Ishikawa (cell line): ENCODE results near the gene RPL27A.
A peak's percentile ranks its signal among the peaks of the same experiment; 100 is the strongest.

Experiments used
- CEBPB ChIP-seq: IDR thresholded peaks from 2 replicates; pipeline ENCODE4 v1.6.1; 2012
- CREB1 ChIP-seq: IDR thresholded peaks from 2 replicates; pipeline ENCODE4 v1.6.1; 2012; ENCODE audit warnings: low read depth
- EGR1 ChIP-seq: IDR thresholded peaks from 2 replicates; pipeline ENCODE4 v1.6.1; 2012
- EP300 ChIP-seq: IDR thresholded peaks from 2 replicates; pipeline ENCODE4 v1.6.1; 2012; ENCODE audit warnings: borderline replicate concordance
- FOXM1 ChIP-seq: IDR thresholded peaks from 2 replicates; pipeline ENCODE4 v1.6.1; 2012; ENCODE audit warnings: low read depth, borderline replicate concordance
- NFIC ChIP-seq: IDR thresholded peaks from 2 replicates; pipeline ENCODE4 v1.6.1; 2012
- RAD21 ChIP-seq: IDR thresholded peaks from 2 replicates; pipeline ENCODE4 v1.6.1; 2012; ENCODE audit warnings: low read depth
- TAF1 ChIP-seq: IDR thresholded peaks from 2 replicates; pipeline ENCODE4 v1.6.1; 2012; ENCODE audit warnings: low read depth, mild to moderate bottlenecking
- TCF12 ChIP-seq: IDR thresholded peaks from 2 replicates; pipeline ENCODE4 v1.6.1; 2012; ENCODE audit warnings: low read depth
- TEAD4 ChIP-seq: IDR thresholded peaks from 2 replicates; pipeline ENCODE4 v1.6.1; 2012
- YY1 ChIP-seq: IDR thresholded peaks from 2 replicates; pipeline ENCODE4 v1.6.1; 2012; ENCODE audit warnings: low read depth
- ZBTB7A ChIP-seq: IDR thresholded peaks from 2 replicates; pipeline ENCODE4 v1.6.1; 2012; ENCODE audit warnings: low read depth
- TF ChIP-seq, protein P1 (sequence below): IDR thresholded peaks from 2 replicates; pipeline ENCODE4 v1.6.1; 2012
- TF ChIP-seq, protein P2 (sequence below): IDR thresholded peaks from 2 replicates; pipeline ENCODE4 v1.6.1; 2012
- TF ChIP-seq, protein P3 (sequence below): IDR thresholded peaks from 2 replicates; pipeline ENCODE4 v1.6.1; 2012; ENCODE audit warnings: low read depth, mild to moderate bottlenecking

RPL27A gene

DNA sequence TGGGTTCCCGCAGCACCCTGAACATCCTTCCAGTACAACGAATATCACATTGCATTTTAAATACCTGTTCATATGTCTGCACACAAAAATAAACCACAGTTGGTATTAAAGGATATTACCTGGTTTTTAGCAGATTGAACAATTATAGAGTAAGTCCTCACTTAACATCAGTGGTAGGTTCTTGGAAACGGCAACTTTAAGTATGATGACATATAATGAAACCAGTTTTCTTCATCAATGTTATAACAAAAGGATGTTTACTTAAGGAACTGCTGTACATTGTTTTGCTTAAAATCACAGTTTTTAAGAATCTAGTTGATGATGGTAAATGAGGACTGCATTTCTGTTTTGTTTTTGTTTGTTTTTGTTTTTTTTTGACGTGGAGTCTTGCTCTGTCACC lies 28.1 kb upstream of the RPL27A start:
- no peak for TF ChIP-seq NFIC
- TF ChIP-seq TAF1 = no peak
- TF ChIP-seq, protein P1, sequence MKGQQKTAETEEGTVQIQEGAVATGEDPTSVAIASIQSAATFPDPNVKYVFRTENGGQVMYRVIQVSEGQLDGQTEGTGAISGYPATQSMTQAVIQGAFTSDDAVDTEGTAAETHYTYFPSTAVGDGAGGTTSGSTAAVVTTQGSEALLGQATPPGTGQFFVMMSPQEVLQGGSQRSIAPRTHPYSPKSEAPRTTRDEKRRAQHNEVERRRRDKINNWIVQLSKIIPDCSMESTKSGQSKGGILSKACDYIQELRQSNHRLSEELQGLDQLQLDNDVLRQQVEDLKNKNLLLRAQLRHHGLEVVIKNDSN = no peak
- TF ChIP-seq TEAD4 = no peak

- TF ChIP-seq, protein P2, sequence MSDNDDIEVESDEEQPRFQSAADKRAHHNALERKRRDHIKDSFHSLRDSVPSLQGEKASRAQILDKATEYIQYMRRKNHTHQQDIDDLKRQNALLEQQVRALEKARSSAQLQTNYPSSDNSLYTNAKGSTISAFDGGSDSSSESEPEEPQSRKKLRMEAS = no peak
- no peak for TF ChIP-seq TEAD4
- TF ChIP-seq CEBPB = no peak
- no peak for TF ChIP-seq CREB1
- no peak for TF ChIP-seq RAD21
- no peak for TF ChIP-seq FOXM1
- TF ChIP-seq EP300 = no peak
- TF ChIP-seq YY1 = no peak
- no peak for TF ChIP-seq EGR1
- TF ChIP-seq TCF12 = no peak
- TF ChIP-seq, protein P3, sequence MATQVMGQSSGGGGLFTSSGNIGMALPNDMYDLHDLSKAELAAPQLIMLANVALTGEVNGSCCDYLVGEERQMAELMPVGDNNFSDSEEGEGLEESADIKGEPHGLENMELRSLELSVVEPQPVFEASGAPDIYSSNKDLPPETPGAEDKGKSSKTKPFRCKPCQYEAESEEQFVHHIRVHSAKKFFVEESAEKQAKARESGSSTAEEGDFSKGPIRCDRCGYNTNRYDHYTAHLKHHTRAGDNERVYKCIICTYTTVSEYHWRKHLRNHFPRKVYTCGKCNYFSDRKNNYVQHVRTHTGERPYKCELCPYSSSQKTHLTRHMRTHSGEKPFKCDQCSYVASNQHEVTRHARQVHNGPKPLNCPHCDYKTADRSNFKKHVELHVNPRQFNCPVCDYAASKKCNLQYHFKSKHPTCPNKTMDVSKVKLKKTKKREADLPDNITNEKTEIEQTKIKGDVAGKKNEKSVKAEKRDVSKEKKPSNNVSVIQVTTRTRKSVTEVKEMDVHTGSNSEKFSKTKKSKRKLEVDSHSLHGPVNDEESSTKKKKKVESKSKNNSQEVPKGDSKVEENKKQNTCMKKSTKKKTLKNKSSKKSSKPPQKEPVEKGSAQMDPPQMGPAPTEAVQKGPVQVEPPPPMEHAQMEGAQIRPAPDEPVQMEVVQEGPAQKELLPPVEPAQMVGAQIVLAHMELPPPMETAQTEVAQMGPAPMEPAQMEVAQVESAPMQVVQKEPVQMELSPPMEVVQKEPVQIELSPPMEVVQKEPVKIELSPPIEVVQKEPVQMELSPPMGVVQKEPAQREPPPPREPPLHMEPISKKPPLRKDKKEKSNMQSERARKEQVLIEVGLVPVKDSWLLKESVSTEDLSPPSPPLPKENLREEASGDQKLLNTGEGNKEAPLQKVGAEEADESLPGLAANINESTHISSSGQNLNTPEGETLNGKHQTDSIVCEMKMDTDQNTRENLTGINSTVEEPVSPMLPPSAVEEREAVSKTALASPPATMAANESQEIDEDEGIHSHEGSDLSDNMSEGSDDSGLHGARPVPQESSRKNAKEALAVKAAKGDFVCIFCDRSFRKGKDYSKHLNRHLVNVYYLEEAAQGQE = no peak
- no peak for TF ChIP-seq ZBTB7A
These were observed 26.3 kb upstream of the RPL27A start for GRCh38 chr11:8656291-8656690.

DNA sequence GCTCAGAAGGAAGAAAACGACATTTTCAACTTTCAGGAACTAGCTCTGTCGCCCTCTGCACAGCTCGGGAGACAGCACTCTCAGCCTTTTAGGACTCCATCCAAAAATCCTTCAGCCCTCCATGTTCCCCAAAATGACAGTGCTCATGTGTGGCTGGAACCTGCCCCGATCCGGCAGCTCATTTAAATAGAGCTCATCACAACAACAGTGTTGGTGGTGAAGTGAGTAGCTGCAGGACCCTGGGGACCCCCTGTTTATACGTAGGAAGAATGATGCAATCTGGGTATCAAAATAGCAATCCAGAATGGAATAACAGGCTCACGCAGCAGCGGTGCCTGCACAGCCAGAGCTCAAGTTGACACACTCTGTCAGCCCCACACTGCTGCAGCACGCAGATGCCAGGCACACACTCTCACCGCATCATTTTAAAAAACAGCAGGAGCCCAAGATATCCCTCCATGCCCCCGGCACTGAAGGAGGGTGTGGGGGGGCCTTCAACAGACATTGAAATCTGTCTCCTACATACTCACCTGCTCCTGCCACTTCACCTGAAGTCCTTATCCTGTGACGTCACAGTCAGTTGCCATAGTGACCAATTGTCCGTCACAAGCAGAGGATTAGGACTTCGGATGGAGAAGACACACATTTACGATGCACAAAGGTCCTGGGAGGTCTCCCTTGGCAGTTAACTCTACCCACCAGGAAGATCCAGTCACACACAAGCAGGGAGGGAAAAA lies 24.1 kb upstream of the RPL27A start:
- no peak for TF ChIP-seq EP300
- no peak for TF ChIP-seq NFIC
- no peak for TF ChIP-seq EGR1

DNA sequence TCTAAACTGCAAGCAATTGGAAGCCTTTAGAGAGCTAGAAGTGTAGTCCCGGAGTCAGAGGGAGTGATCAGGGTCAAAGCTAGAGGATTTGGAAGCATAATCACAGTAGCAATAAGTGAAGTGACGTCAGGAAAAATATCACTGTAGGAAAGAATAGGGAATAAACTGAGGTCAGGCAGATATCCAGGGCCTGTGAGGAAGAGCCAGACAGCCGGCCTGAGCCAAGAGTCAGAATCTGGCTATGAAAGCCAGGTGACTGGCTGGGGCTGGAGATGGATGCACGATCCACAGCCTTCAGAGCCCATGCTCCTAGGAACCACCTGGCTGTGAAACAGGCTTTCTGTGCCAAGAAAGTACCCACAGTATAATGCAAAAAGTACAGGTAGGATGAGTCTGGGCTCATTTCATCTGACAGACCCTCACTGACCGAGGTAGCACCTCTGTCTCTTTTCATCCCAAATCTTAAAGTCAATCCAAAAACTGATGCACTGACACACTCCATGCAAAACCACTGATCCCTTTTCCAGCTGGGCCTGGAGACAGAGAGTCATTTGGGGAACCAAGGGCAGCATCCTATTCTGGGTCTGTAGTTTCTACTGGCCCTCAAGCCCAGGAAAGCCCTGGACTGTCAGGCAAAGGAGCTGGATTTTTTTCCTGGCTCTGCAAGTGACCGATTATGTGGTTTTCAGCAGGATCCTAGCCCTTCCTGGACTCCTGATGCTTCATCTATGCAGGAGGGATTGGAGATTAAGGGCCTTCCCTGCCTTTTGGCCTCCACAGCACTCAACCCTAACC lies 21.4 kb upstream of the RPL27A start:
- TF ChIP-seq EP300 (no peak), TEAD4 (no peak), TCF12 (no peak), FOXM1 (no peak), EGR1 (no peak), ZBTB7A (no peak), CREB1 (no peak), CEBPB (no peak)

GRCh38 chr11:8665222-8665621 lies 17.4 kb upstream of the RPL27A start:
- TF ChIP-seq, protein P3 = no peak

DNA sequence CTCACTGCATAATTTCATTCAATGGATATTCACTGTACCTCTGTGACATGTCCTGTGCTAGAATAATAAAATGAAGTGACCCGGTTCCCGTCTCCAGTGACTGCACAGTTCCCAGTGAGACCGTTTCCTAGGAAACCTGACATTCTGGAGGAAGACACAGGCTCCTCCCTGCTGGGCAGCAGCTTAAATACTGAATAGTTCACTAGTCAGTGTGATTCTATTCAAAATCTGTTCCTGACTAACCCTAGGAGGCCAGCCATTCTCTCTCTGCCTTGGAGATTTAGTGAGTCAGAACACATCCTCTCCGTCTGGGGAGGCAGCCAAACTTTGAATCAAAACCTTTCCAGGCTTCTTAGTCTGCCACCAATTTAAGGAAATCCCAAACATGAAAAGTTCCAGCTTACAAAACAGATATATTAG lies 11.4 kb upstream of the RPL27A start:
- TF ChIP-seq EGR1 (no peak), YY1 (0 out of 2 replicates have a peak, but pooled peaks have one; percentile 14), ZBTB7A (no peak), NFIC (0 out of 2 replicates have a peak, but pooled peaks have one; percentile 10), FOXM1 (peak; percentile 51; the same call in 1 of the 2 replicates), TCF12 (0 out of 2 replicates have a peak, but pooled peaks have one; percentile 32)
- TF ChIP-seq, protein P1 = no peak
- TF ChIP-seq, protein P3 = no peak
- TF ChIP-seq, protein P2 = 0 out of 2 replicates have a peak, but pooled peaks have one; percentile 11
